ENCODE results near the gene F10.

Gene F10

GRCh38 chr13:113129921-113130750 lies 7.5 kb downstream of the F10 start:
- no peak for TF ChIP-seq CTCF (IDR thresholded peaks at IDR 0.05; ENCODE audit: control insufficient read depth, insufficient read depth, low read depth, low read length, missing control alignments)
- DNase-seq (ENCODE audit: low read depth) = no peak
- H3K4me3 ChIP-seq (ENCODE audit: control insufficient read depth, low read depth, low read length) = no peak overlapping the region

- TF ChIP-seq CTCF (IDR thresholded peaks at IDR 0.05; ENCODE audit: control insufficient read depth, insufficient read depth, low read depth, low read length, missing control alignments) = no peak
- DNase-seq (ENCODE audit: low read depth) = no peak
- H3K4me3 ChIP-seq (ENCODE audit: control insufficient read depth, low read depth, low read length) = no peak overlapping the region
Measured at GRCh38 chr13:113135281-113135760, 12.7 kb downstream of the F10 start.

- no peak overlapping the region for H3K4me3 ChIP-seq (ENCODE audit: control insufficient read depth, low read depth, low read length)
- no peak for TF ChIP-seq CTCF (IDR thresholded peaks at IDR 0.05; ENCODE audit: control insufficient read depth, insufficient read depth, low read depth, low read length, missing control alignments)
- no peak for DNase-seq (ENCODE audit: low read depth)
Measured at GRCh38 chr13:113137691-113138298, 15.2 kb downstream of the F10 start.

- no peak overlapping the region for H3K4me3 ChIP-seq (ENCODE audit: control insufficient read depth, low read depth, low read length)
- TF ChIP-seq CTCF (IDR thresholded peaks at IDR 0.05; ENCODE audit: control insufficient read depth, insufficient read depth, low read depth, low read length, missing control alignments) = no peak
- no peak for DNase-seq (ENCODE audit: low read depth)
Measured at GRCh38 chr13:113138792-113139551, 16.4 kb downstream of the F10 start.

- DNase-seq (ENCODE audit: low read depth) = no peak
- TF ChIP-seq CTCF (IDR thresholded peaks at IDR 0.05; ENCODE audit: control insufficient read depth, insufficient read depth, low read depth, low read length, missing control alignments) = no peak
- no peak overlapping the region for H3K4me3 ChIP-seq (ENCODE audit: control insufficient read depth, low read depth, low read length)
Measured at GRCh38 chr13:113139577-113139976, 17.0 kb downstream of the F10 start.
